ENCODE data around the gene TOP2A. TPM values are rescaled to one million over a fixed set of nuclear protein-coding genes. Genes with fewer than 3 reads are reported as not detected.

The TOP2A gene
- total RNA-seq, 1 donor from 2014 or later = 16.9 TPM

GRCh38 chr17:40344421-40345160 is 73.1 kb downstream of the TOP2A start:
- intact Hi-C loops (cut with DNase I) = no loop called here
- TF ChIP-seq POLR2A (IDR thresholded peaks at IDR 0.05) (no peak), CTCF (IDR thresholded peaks at IDR 0.05) (no peak), POLR2AphosphoS5 (IDR thresholded peaks at IDR 0.05; ENCODE audit: insufficient read depth in 1 of 2, low read depth in 1 of 2) (no peak)
- no peaks in the 10 kb centered on the region for H3K9me3 ChIP-seq
- no peaks in the 10 kb centered on the region for H3K27me3 ChIP-seq
- no peak for DNase-seq (ENCODE audit: extremely low spot score in 2 of 2)
- H3K36me3 ChIP-seq = peaks cover 0 to 14% of the 10 kb centered on the region in 2 donors
- H3K4me1 ChIP-seq = peaks cover 92% of the 10 kb centered on the region
- peak overlapping the region; percentile 97 for H3K27ac ChIP-seq
- H3K4me3 ChIP-seq = peak overlapping the region; percentile 76 to 78

GRCh38 chr17:40343219-40344119 is 74.2 kb downstream of the TOP2A start:
- Histone ChIP-seq H3K4me3 (peak overlapping the region; percentile 76 to 78), H3K27me3 (no peaks in the 10 kb centered on the region), H3K36me3 (peaks cover 0 to 3% of the 10 kb centered on the region in 2 donors), H3K27ac (peak overlapping the region; percentile 97), H3K4me1 (peaks cover 89% of the 10 kb centered on the region), H3K9me3 (no peaks in the 10 kb centered on the region)
- intact Hi-C loops (cut with DNase I) = no loop called here
- DNase-seq (ENCODE audit: extremely low spot score in 2 of 2) = no peak
- no peak for TF ChIP-seq POLR2AphosphoS5 (IDR thresholded peaks at IDR 0.05; ENCODE audit: insufficient read depth in 1 of 2, low read depth in 1 of 2)
- TF ChIP-seq POLR2A (IDR thresholded peaks at IDR 0.05) = no peak
- TF ChIP-seq CTCF (IDR thresholded peaks at IDR 0.05) = no peak

- TF ChIP-seq CTCF (IDR thresholded peaks at IDR 0.05) (no peak), POLR2AphosphoS5 (IDR thresholded peaks at IDR 0.05; ENCODE audit: insufficient read depth in 1 of 2, low read depth in 1 of 2) (no peak), POLR2A (IDR thresholded peaks at IDR 0.05) (no peak)
- peak overlapping the region; percentile 76 to 78 for H3K4me3 ChIP-seq
- H3K36me3 ChIP-seq = no peaks in the 10 kb centered on the region
- H3K27me3 ChIP-seq = no peaks in the 10 kb centered on the region
- peaks cover 89% of the 10 kb centered on the region for H3K4me1 ChIP-seq
- intact Hi-C loops (cut with DNase I) = no loop called here
- DNase-seq (ENCODE audit: extremely low spot score in 2 of 2) = no peak
- no peaks in the 10 kb centered on the region for H3K9me3 ChIP-seq
- peak overlapping the region; percentile 97 for H3K27ac ChIP-seq
Observed at GRCh38 chr17:40342504-40343218, 75.0 kb downstream of the TOP2A start.

GRCh38 chr17:40341808-40342503 is 75.7 kb downstream of the TOP2A start:
- no peaks in the 10 kb centered on the region for H3K27me3 ChIP-seq
- no peaks in the 10 kb centered on the region for H3K36me3 ChIP-seq
- peak overlapping the region; percentile 76 to 78 for H3K4me3 ChIP-seq
- no peaks in the 10 kb centered on the region for H3K9me3 ChIP-seq
- peaks cover 89% of the 10 kb centered on the region for H3K4me1 ChIP-seq
- DNase-seq (ENCODE audit: extremely low spot score in 2 of 2) = no peak
- TF ChIP-seq POLR2AphosphoS5 (IDR thresholded peaks at IDR 0.05; ENCODE audit: insufficient read depth in 1 of 2, low read depth in 1 of 2) (peak in 1 of 2 donors; percentile 70), POLR2A (IDR thresholded peaks at IDR 0.05) (peak in 1 of 2 donors; percentile 55), CTCF (IDR thresholded peaks at IDR 0.05) (no peak)
- peak overlapping the region; percentile 97 for H3K27ac ChIP-seq
- intact Hi-C loops (cut with DNase I) = no loop called here

Measured in vagina (tissue), 2 donors.